HCT116 (cell line): ENCODE results near the gene RGS19. TPM values are rescaled to one million over a fixed set of nuclear protein-coding genes. Genes with fewer than 3 reads are reported as not detected.

ENCODE experiments used
- ATAC-seq: fragments of 200-7000 bp; cut with Tn5 transposase; 2 replicates; pipeline ENCODE4 v1.9.1; 2020; ENCODE audit warnings: mild to moderate bottlenecking, moderate library complexity
- BruUV-seq: library from RNA; stranded (reverse); fragments of 400-500 nt; replicated peaks from 2 replicates; lab custom pipeline; 2021; lab: Mats Ljungman, UMichigan
- CTCF ChIA-PET: fragments of 300-600 bp; sonication (Branson Sonifier 250); formaldehyde crosslinking; loops from one replicate; lab custom pipeline; 2021; ENCODE audit warnings: antibody characterized with exemption; lab: Charles Lee
- POLR2A ChIA-PET: fragments of 300-600, 350-600 bp; sonication (Branson Sonifier 250); formaldehyde crosslinking; loops from one replicate; lab custom pipeline; 2021; ENCODE audit warnings: antibody characterized with exemption; lab: Charles Lee
- RAD21 ChIA-PET, 2 experiments: fragments of 300-600 bp; sonication (Branson Sonifier 250); formaldehyde crosslinking; loops; one replicate each; lab custom pipeline; 2023; ENCODE audit warnings: low total read pairs in 2 of 2; ENCODE audit not compliant: uncharacterized antibody in 2 of 2, unreplicated experiment in 2 of 2, low non-redundant PET in 1 of 2; lab: Charles Lee
- DNase-seq: peaks from one replicate; pipeline ENCODE4 v3.0.0-alpha.2; 2010; ENCODE audit warnings: low read depth, low spot score
- H2AFZ ChIP-seq: fragments of 200-600 bp; shearing (Covaris generic), sonication (generic); 2 replicates; pipeline ENCODE4 v1.6.1; 2017; ENCODE audit warnings: low read depth, mixed run types, mixed read lengths, antibody characterized with exemption, low read length; ENCODE audit not compliant: poor library complexity, severe bottlenecking
- H3K27ac ChIP-seq: 2 replicates; pipeline ENCODE4 v1.5.1; 2012; ENCODE audit warnings: low read depth, low read length
- H3K27me3 ChIP-seq: fragments of 200-600 bp; sonication (generic); 2 replicates; pipeline ENCODE4 v1.6.1; 2016; ENCODE audit warnings: mixed run types, low read length, mixed read lengths; ENCODE audit not compliant: insufficient read depth
- H3K36me3 ChIP-seq, 2 experiments: fragments of 200-500 bp in 1 of 2; fragments of 200-600 bp in 1 of 2; sonication (Bioruptor generic) in 1 of 2; sonication (generic) in 1 of 2; 2 replicates each; pipeline versions ENCODE4 v1.5.1 to v1.6.1; 2014 to 2016; ENCODE audit warnings: low read length in 2 of 2, inconsistent platforms in 1 of 2, mixed read lengths in 1 of 2, mixed run types in 1 of 2; ENCODE audit not compliant: insufficient read depth in 2 of 2, control insufficient read depth in 1 of 2
- H3K4me1 ChIP-seq, 2 experiments: fragments of 200-600 bp in 1 of 2; sonication (generic) in 1 of 2; 2 replicates each; pipeline versions ENCODE4 v1.5.1 to v1.6.1; 2012 to 2017; ENCODE audit warnings: low read length in 2 of 2, inconsistent platforms in 1 of 2, mild to moderate bottlenecking in 1 of 2, mixed read lengths in 1 of 2, mixed run types in 1 of 2, moderate library complexity in 1 of 2; ENCODE audit not compliant: insufficient read depth in 2 of 2, control insufficient read depth in 1 of 2
- H3K4me2 ChIP-seq: fragments of 200-600 bp; sonication (generic); 2 replicates; pipeline ENCODE4 v1.6.1; 2017; ENCODE audit warnings: mixed run types, low read length, mixed read lengths
- H3K4me3 ChIP-seq, 2 experiments: fragments of 200-600 bp in 1 of 2; sonication (generic) in 1 of 2; replicated peaks in 1 of 2; 2 replicates each; pipeline ENCODE4 v1.5.1; 2011 to 2016; ENCODE audit warnings: low read length in 2 of 2, control low read depth in 1 of 2, low read depth in 1 of 2, mild to moderate bottlenecking in 1 of 2, mixed read lengths in 1 of 2, mixed run types in 1 of 2
- H3K79me2 ChIP-seq: fragments of 200-600 bp; sonication (generic); 2 replicates; pipeline ENCODE4 v1.6.1; 2017; ENCODE audit warnings: mild to moderate bottlenecking, mixed run types, low read length, moderate library complexity, mixed read lengths; ENCODE audit not compliant: insufficient read depth
- H3K9ac ChIP-seq: fragments of 200-600 bp; sonication (generic); 2 replicates; pipeline ENCODE4 v1.6.1; 2016; ENCODE audit warnings: low read length, mixed read lengths
- H3K9me2 ChIP-seq: fragments of 200-600 bp; sonication (generic), shearing (Covaris generic); 2 replicates; pipeline ENCODE4 v1.6.1; 2017; ENCODE audit warnings: mixed run types, mild to moderate bottlenecking, moderate library complexity; ENCODE audit not compliant: insufficient read depth
- H3K9me3 ChIP-seq, 2 experiments: fragments of 200-500 bp in 1 of 2; fragments of 200-600 bp in 1 of 2; sonication (Bioruptor generic) in 1 of 2; sonication (generic) in 1 of 2; 2 replicates each; pipeline ENCODE4 v1.6.1; 2014 to 2017; ENCODE audit warnings: low read length in 2 of 2, mixed read lengths in 2 of 2, inconsistent platforms in 1 of 2, low read depth in 1 of 2, mild to moderate bottlenecking in 1 of 2, mixed run types in 1 of 2, moderate library complexity in 1 of 2; ENCODE audit not compliant: control insufficient read depth in 1 of 2, insufficient read depth in 1 of 2
- H4K20me1 ChIP-seq: fragments of 200-600 bp; sonication (generic), shearing (Covaris generic); 2 replicates; pipeline ENCODE4 v1.6.1; 2017; ENCODE audit warnings: mixed run types, mild to moderate bottlenecking, moderate library complexity; ENCODE audit not compliant: insufficient read depth
- CBX3 ChIP-seq: IDR thresholded peaks from 2 replicates; pipeline ENCODE4 v1.6.1; 2012; ENCODE audit warnings: low read depth
- CEBPB ChIP-seq: IDR thresholded peaks from 2 replicates; pipeline ENCODE4 v1.6.1; 2012; ENCODE audit warnings: low read depth
- ELF1 ChIP-seq: IDR thresholded peaks from 2 replicates; pipeline ENCODE4 v1.6.1; 2012; ENCODE audit warnings: low read depth, borderline replicate concordance
- EZH2 ChIP-seq: fragments of 200-600 bp; sonication (generic); IDR thresholded peaks from 2 replicates; pipeline ENCODE4 v1.6.1; 2017; ENCODE audit warnings: antibody characterized with exemption, mixed run types
- EZH2phosphoT487 ChIP-seq: fragments of 200-600 bp; IDR thresholded peaks from 2 replicates; pipeline ENCODE4 v1.6.1; 2018; ENCODE audit warnings: antibody characterized with exemption, borderline replicate concordance
- MAX ChIP-seq: IDR thresholded peaks from 2 replicates; pipeline ENCODE4 v1.6.1; 2012
- POLR2AphosphoS5 ChIP-seq: IDR thresholded peaks from 2 replicates; pipeline ENCODE4 v1.6.1; 2011; ENCODE audit warnings: mild to moderate bottlenecking, low read depth, low read length, moderate library complexity
- RAD21 ChIP-seq: IDR thresholded peaks from 2 replicates; pipeline ENCODE4 v1.6.1; 2012; ENCODE audit warnings: low read depth, mild to moderate bottlenecking
- SIN3A ChIP-seq: IDR thresholded peaks from 2 replicates; pipeline ENCODE4 v1.6.1; 2012; ENCODE audit warnings: low read depth
- SP1 ChIP-seq: IDR thresholded peaks from 2 replicates; pipeline ENCODE4 v1.6.1; 2012; ENCODE audit warnings: low read depth
- SRF ChIP-seq: IDR thresholded peaks from 2 replicates; pipeline ENCODE4 v1.6.1; 2012; ENCODE audit warnings: low read depth
- ZNF274 ChIP-seq: fragments of 200-500 bp; sonication (Bioruptor generic); IDR thresholded peaks from 2 replicates; pipeline ENCODE4 v1.6.1; 2014; ENCODE audit warnings: mild to moderate bottlenecking, low read depth, low read length, inconsistent platforms
- intact Hi-C: fragments of 100-400 bp; cut with micrococcal nuclease; formaldehyde crosslinking; loops from 2 replicates; pipeline ENCODE4 v1.10.0; 2022
- total RNA-seq: library from RNA; stranded (reverse); gene quantifications from one replicate; pipeline ENCODE4 v1.2.1, GENCODE V29; 2021; ENCODE audit not compliant: unreplicated experiment
- TF ChIP-seq, protein P1 (sequence below), 3 experiments: fragments of 200-600 bp in 1 of 3; sonication (generic) in 1 of 3; IDR thresholded peaks in 2 of 3; conservative IDR thresholded peaks in 1 of 3; 2 replicates each; pipeline ENCODE4 v1.5.1; 2012 to 2017; ENCODE audit warnings: low read depth in 2 of 3, low read length in 2 of 3, antibody characterized with exemption in 1 of 3, borderline replicate concordance in 1 of 3, control low read depth in 1 of 3, mild to moderate bottlenecking in 1 of 3, mixed read lengths in 1 of 3, mixed run types in 1 of 3, moderate library complexity in 1 of 3; ENCODE audit not compliant: insufficient read depth in 1 of 3

Gene RGS19
- total RNA-seq, 1 experiment from 2014 or later = 21.4 TPM

GRCh38 chr20:64100566-64100888, 21.2 kb upstream of the RGS19 start:
- CTCF ChIA-PET = interaction anchor here (1.7 kb wide), 1 partner anchor 17 kb away, joined by 4 read pairs; no protein-coding TSS in a partner anchor
- no TSS peak for BruUV-seq

More at GRCh38 chr20:64100566-64100888, 21.2 kb upstream of the RGS19 start:
- no peaks in the 10 kb centered on the region for H3K9me2 ChIP-seq
- ChIA-PET RAD21 (no interaction called here), POLR2A (no interaction called here)
- ATAC-seq (no peak), DNase-seq (no peak)
- no peaks in the 10 kb centered on the region for H3K9me3 ChIP-seq
- H3K4me2 ChIP-seq = no peak overlapping the region
- H3K4me3 ChIP-seq = no peak overlapping the region
- TF ChIP-seq CBX3 (no peak), SIN3A (no peak), SRF (no peak), CEBPB (no peak), POLR2AphosphoS5 (no peak), SP1 (no peak), MAX (no peak), EZH2 (no peak), EZH2phosphoT487 (no peak), RAD21 (no peak), ELF1 (no peak), ZNF274 (no peak)
- TF ChIP-seq, protein P1, sequence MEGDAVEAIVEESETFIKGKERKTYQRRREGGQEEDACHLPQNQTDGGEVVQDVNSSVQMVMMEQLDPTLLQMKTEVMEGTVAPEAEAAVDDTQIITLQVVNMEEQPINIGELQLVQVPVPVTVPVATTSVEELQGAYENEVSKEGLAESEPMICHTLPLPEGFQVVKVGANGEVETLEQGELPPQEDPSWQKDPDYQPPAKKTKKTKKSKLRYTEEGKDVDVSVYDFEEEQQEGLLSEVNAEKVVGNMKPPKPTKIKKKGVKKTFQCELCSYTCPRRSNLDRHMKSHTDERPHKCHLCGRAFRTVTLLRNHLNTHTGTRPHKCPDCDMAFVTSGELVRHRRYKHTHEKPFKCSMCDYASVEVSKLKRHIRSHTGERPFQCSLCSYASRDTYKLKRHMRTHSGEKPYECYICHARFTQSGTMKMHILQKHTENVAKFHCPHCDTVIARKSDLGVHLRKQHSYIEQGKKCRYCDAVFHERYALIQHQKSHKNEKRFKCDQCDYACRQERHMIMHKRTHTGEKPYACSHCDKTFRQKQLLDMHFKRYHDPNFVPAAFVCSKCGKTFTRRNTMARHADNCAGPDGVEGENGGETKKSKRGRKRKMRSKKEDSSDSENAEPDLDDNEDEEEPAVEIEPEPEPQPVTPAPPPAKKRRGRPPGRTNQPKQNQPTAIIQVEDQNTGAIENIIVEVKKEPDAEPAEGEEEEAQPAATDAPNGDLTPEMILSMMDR (IDR thresholded peaks at IDR 0.05 in 2 of 3, conservative IDR thresholded peaks at IDR 0.05 in 1 of 3; ENCODE audit: borderline replicate concordance in 1 of 3, insufficient read depth in 1 of 3, low read depth in 2 of 3, low read length in 2 of 3) = no peak
- H3K27ac ChIP-seq = no peak overlapping the region
- H3K4me1 ChIP-seq = peaks cover 4 to 13% of the 10 kb centered on the region in 2 experiments; a peak in 2 of 4 replicates
- intact Hi-C loops = no loop called here
- no peak overlapping the region for H2AFZ ChIP-seq
- no peaks in the 10 kb centered on the region for H3K36me3 ChIP-seq
- H3K9ac ChIP-seq = no peak overlapping the region
- H4K20me1 ChIP-seq = no peaks in the 10 kb centered on the region
- no peaks in the 10 kb centered on the region for H3K79me2 ChIP-seq
- H3K27me3 ChIP-seq = no peaks in the 10 kb centered on the region
